ENCODE results near the gene CECR2.

CECR2 gene

GRCh38 chr22:17410576-17410975 lies 41.3 kb downstream of the CECR2 start:
- no peak for TF ChIP-seq ZC3H10 (CRISPR knock-in tag; IDR thresholded peaks at IDR 0.05)
- no peak for TF ChIP-seq CREB5 (CRISPR knock-in tag; IDR thresholded peaks at IDR 0.05; ENCODE audit: low read depth)
- TF ChIP-seq ISL1 (CRISPR knock-in tag; IDR thresholded peaks at IDR 0.05): no peak
- no peak for TF ChIP-seq ZNF8 (CRISPR knock-in tag; IDR thresholded peaks at IDR 0.05)
- TF ChIP-seq SNAI2 (CRISPR knock-in tag; IDR thresholded peaks at IDR 0.05): no peak
- TF ChIP-seq TOX (CRISPR knock-in tag; IDR thresholded peaks at IDR 0.05; ENCODE audit: borderline replicate concordance): no peak
- no peak for TF ChIP-seq TCF4 (CRISPR knock-in tag; IDR thresholded peaks at IDR 0.05; ENCODE audit: borderline replicate concordance)
- no peak for ATAC-seq

GRCh38 chr22:17411213-17411612 lies 42.0 kb downstream of the CECR2 start:
- ATAC-seq: no peak
- no peak for TF ChIP-seq SNAI2 (CRISPR knock-in tag; IDR thresholded peaks at IDR 0.05)
- no peak for TF ChIP-seq CSRNP3 (CRISPR knock-in tag; IDR thresholded peaks at IDR 0.05)
- no peak for TF ChIP-seq ZNF8 (CRISPR knock-in tag; IDR thresholded peaks at IDR 0.05)
- TF ChIP-seq TSHZ2 (CRISPR knock-in tag; IDR thresholded peaks at IDR 0.05): no peak
- no peak for TF ChIP-seq GLIS3 (CRISPR knock-in tag; IDR thresholded peaks at IDR 0.05)

- TF ChIP-seq ZNF565 (CRISPR knock-in tag; conservative IDR thresholded peaks at IDR 0.05; ENCODE audit: low read depth): no peak
- no peak for TF ChIP-seq ZFP3 (CRISPR knock-in tag; IDR thresholded peaks at IDR 0.05)
- TF ChIP-seq ZFP30 (CRISPR knock-in tag; IDR thresholded peaks at IDR 0.05): no peak
- TF ChIP-seq PATZ1 (CRISPR knock-in tag; IDR thresholded peaks at IDR 0.05; ENCODE audit: borderline replicate concordance): no peak
- TF ChIP-seq OSR1 (CRISPR knock-in tag; IDR thresholded peaks at IDR 0.05): no peak
- TF ChIP-seq ZC3H10 (CRISPR knock-in tag; IDR thresholded peaks at IDR 0.05): no peak
- TF ChIP-seq POU6F1 (CRISPR knock-in tag; IDR thresholded peaks at IDR 0.05; ENCODE audit: borderline replicate concordance, low read depth): no peak
- TF ChIP-seq TCF4 (CRISPR knock-in tag; IDR thresholded peaks at IDR 0.05; ENCODE audit: borderline replicate concordance): no peak
- no peak for TF ChIP-seq RARB (CRISPR knock-in tag; IDR thresholded peaks at IDR 0.05)
- TF ChIP-seq TSHZ2 (CRISPR knock-in tag; IDR thresholded peaks at IDR 0.05): no peak
- TF ChIP-seq ISL1 (CRISPR knock-in tag; IDR thresholded peaks at IDR 0.05): no peak
- no peak for TF ChIP-seq ZNF8 (CRISPR knock-in tag; IDR thresholded peaks at IDR 0.05)
- no peak for TF ChIP-seq GLIS3 (CRISPR knock-in tag; IDR thresholded peaks at IDR 0.05)
Observed at GRCh38 chr22:17412232-17412631, 43.0 kb downstream of the CECR2 start.

More at GRCh38 chr22:17412232-17412631, 43.0 kb downstream of the CECR2 start:
- no peak for ATAC-seq

All from SK-N-SH treated with all-trans-retinoic acid at 6 μM for 48 hours (cell line).